GM12865 (cell line): ENCODE data around the gene PSMA6.
A peak's percentile ranks its signal among the peaks of the same experiment; 100 is the strongest.

Source experiments
- DNase-seq: peaks from one replicate; pipeline ENCODE4 v3.0.0; 2010; ENCODE audit warnings: low read depth
- H3K4me3 ChIP-seq: 2 replicates; pipeline ENCODE4 v1.5.1; 2011; ENCODE audit warnings: mild to moderate bottlenecking, low read depth, low read length, control low read depth
- TF ChIP-seq, protein P1 (sequence below): IDR thresholded peaks from 2 replicates; pipeline ENCODE4 v1.5.1; 2011; ENCODE audit warnings: low read length, control low read depth, low read depth, inconsistent platforms; ENCODE audit not compliant: insufficient read depth; ENCODE audit errors: missing control alignments

PSMA6 gene

DNA sequence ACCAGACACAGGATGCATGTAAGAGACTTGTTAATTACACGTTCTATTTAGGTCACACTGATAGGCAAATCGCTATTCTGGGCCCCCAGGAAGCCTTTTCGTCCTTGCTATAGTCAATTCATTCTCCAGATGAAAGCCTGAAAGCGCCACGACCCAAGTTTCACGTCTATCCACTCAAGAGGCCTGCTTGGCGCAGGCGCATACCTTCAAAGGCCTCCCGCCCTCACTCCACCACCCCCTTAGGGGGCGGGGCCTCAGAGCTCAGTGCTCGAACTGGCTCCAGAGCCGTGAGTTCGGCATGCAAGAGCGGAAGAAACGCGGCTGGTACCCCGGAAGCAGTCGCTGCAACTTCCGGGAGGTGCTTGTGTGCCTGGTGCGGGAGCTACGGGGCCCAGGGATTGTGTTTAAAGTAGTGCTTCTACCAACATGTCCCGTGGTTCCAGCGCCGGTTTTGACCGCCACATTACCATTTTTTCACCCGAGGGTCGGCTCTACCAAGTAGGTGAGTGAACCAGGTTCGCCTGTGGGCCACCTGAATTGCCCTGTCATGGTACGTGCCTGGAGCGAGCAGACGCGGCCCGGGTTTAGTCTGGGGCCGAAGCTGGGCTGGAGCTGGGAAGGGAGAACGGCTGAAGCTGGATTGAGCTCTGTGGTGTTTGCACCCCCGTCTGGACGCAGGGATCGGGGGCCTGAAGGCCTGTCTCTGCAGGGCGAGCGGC, at the start of gene PSMA6:
TSS of gene PSMA6 (plus strand) at position 332 of the 719 bp plus-strand sequence. CDS start at position 427, 95 bp downstream.
- TF ChIP-seq, protein P1, sequence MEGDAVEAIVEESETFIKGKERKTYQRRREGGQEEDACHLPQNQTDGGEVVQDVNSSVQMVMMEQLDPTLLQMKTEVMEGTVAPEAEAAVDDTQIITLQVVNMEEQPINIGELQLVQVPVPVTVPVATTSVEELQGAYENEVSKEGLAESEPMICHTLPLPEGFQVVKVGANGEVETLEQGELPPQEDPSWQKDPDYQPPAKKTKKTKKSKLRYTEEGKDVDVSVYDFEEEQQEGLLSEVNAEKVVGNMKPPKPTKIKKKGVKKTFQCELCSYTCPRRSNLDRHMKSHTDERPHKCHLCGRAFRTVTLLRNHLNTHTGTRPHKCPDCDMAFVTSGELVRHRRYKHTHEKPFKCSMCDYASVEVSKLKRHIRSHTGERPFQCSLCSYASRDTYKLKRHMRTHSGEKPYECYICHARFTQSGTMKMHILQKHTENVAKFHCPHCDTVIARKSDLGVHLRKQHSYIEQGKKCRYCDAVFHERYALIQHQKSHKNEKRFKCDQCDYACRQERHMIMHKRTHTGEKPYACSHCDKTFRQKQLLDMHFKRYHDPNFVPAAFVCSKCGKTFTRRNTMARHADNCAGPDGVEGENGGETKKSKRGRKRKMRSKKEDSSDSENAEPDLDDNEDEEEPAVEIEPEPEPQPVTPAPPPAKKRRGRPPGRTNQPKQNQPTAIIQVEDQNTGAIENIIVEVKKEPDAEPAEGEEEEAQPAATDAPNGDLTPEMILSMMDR, result no peak
- H3K4me3 ChIP-seq, result peak within 1 kb of the TSS; percentile 72
- peak; percentile 100 for DNase-seq

DNA sequence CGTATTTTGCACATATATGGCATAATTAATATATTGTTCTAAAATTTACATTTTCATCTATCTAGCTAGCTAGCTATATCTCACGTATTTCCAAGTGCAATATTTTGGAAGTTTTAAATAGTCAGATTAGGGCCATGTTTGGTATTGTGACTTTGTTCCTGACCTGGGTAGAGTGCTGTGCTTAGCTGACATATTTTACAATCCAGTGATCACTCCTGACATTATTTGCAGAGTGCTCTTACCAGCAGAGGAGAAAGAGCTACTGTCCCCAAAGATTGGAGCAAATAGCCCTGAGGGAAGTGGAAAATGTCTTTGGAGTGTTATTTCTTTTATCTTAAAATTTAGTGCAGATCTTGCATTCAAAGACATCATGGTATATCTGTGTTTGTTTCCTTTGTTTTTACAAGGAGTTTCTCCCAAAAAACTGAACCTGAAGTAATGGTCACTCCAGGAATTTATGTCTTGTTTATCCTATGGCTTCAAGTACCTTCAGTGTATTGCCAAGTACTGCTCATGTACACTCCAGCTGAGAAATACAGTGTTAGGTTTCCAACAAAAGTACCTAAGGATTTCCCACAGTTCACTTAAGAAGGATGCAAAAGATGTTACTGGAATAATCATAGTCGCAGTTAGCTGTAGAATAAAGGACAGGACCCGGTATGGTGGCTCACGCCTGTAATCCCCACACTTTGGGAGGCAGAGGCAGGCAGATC, 49.4 kb upstream of the PSMA6 start:
- H3K4me3 ChIP-seq, result no peak overlapping the region
- TF ChIP-seq, protein P1, result no peak
- DNase-seq, result no peak

GRCh38 chr14:35243956-35244355, 48.2 kb upstream of the PSMA6 start:
- TF ChIP-seq, protein P1, result no peak
- no peak for DNase-seq
- no peak overlapping the region for H3K4me3 ChIP-seq

DNA sequence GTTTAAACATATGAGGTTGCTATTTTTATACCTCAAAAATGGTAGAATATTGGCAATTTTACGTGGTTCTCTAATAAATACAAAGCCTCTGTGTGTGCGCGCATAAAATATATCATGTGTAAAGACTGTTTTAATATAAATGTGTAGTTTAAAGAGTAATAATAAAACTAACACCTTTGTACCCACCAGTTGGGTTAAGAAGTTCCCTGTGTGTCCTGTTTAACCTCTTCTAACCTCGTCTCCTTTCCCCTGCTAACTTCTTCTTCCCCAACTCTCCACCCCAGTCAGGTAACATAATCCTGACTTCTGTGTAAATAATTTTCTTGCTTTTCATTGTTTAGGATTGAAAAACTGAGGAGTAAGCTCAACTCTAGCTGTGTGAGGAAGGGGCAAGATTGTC, 47.6 kb upstream of the PSMA6 start:
- H3K4me3 ChIP-seq, result no peak overlapping the region
- TF ChIP-seq, protein P1, result no peak
- DNase-seq, result no peak

DNA sequence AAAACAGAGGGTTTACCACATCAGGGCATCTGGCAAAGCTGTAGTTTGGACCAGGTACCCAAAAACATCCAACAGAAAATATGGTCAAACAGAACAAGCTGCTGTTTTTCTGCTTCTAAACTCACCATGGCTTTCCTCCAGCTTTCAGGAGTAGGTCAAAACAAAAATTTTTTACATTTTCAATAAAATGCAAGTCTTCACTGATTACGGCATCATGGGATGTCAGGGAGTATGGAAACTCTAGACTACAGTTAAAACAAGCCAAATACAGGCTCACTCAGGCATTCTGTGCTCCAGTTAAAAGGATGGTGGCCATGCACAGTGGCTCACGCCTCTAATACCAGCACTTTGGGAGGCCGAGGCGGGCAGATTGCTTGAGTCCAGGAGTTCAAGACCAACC, 47.1 kb upstream of the PSMA6 start:
- no peak overlapping the region for H3K4me3 ChIP-seq
- DNase-seq, result no peak
- TF ChIP-seq, protein P1, result no peak

DNA sequence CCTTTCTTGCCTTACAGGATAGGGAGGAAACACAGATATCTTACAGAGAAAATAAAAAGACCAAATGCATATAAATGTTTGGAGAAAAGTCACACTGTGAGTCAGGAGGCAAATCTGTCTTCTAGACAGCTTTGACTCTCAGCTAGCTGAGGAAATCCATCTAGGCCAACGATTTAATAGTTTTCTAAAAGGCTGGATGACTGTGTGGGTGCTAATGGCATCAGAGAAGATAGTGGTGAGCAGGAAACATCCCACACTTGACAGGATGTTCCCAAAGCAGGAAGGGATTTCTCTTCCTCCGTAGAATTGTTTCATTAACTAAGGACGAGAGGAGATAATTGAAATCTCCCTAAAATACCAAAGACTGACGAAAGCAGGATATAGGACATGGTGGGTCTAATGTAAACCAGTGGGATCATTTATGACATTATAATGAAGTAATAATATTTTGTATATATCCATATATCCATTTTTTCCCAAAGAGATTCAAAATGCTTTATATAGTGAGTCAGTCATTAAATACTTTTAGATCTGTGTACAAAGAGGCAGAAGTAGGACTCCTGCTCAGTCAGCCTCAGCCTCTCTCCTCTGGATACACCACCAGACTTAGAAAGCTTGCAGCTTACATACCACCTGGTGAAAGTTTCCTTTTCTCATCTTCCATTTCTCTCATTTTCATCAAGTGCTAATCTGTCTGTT, 44.3 kb upstream of the PSMA6 start:
- H3K4me3 ChIP-seq, result no peak overlapping the region
- TF ChIP-seq, protein P1, result no peak
- DNase-seq, result no peak
